ENCODE results near the gene UGT1A6.

The UGT1A6 gene

DNA sequence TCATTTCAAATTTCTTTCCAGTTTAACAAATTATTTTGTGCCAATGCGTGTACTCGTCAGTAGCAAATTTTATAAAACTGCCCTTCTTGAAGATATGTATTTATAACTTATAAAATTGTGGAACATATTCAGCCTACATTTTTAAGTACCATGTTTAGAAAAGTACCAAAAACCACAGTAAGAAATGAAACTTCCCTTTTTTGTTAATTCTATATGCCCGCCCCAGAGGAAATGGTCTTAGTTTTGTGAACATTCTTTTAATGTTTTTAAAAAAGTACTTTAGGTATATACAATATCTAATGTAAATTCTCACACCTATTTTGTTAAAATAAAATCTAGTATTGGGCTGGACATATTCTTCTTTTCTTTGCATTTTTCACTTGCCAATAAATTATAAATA is 19.8 kb upstream of the UGT1A6 start:
- Histone ChIP-seq H3K36me3 (ENCODE audit: control insufficient read depth, insufficient read depth, low read length) (no peaks in the 10 kb centered on the region), H3K4me1 (ENCODE audit: control insufficient read depth, insufficient read depth, low read length) (no peaks in the 10 kb centered on the region), H3K4me3 (ENCODE audit: low read length) (no peak overlapping the region), H3K27me3 (ENCODE audit: control insufficient read depth, insufficient read depth, low read length) (no peaks in the 10 kb centered on the region), H3K27ac (ENCODE audit: low read depth, low read length) (no peak overlapping the region), H3K9ac (ENCODE audit: low read length) (no peak overlapping the region)

DNA sequence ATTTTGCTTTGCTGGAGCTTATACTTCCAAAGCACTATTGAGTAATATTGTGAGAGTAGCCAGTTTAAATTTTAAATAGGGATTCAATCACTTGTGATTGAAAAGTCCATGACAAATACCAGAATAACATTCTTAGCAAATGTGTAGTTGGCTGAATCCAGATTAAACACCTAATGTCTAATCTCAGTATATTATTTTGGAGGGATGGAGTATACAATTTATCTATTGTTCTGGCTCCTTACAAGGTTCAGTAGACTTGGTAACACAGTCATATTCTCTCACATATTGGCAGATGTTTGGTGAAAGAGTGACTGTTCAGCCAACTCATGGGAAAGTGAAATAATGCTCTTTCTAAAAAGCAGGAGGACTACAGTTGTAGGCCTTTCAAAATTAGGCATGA is 18.8 kb upstream of the UGT1A6 start:
- H3K4me3 ChIP-seq (ENCODE audit: low read length) = no peak overlapping the region
- H3K27me3 ChIP-seq (ENCODE audit: control insufficient read depth, insufficient read depth, low read length) = no peaks in the 10 kb centered on the region
- no peak overlapping the region for H3K9ac ChIP-seq (ENCODE audit: low read length)
- H3K27ac ChIP-seq (ENCODE audit: low read depth, low read length) = no peak overlapping the region
- no peaks in the 10 kb centered on the region for H3K36me3 ChIP-seq (ENCODE audit: control insufficient read depth, insufficient read depth, low read length)
- H3K4me1 ChIP-seq (ENCODE audit: control insufficient read depth, insufficient read depth, low read length) = no peaks in the 10 kb centered on the region

DNA sequence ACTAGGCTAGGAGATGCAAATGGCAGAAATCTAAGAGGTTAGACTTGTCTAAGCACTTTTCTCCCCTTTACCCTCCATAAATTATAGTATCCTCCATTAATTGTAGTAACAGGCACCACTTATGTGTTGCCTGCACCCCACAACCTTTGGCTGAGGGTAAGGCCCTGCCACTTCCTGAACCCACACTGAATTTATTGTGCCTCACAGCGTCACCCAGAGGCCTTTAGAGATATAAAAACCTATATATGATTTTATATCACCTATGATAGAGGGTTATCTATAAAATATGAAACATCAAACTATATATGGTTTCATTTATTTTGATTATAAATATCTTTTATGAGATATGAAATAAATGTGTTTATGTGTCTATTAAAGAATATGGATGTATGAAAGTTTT is 18.4 kb upstream of the UGT1A6 start:
- H3K4me1 ChIP-seq (ENCODE audit: control insufficient read depth, insufficient read depth, low read length) = no peaks in the 10 kb centered on the region
- H3K27me3 ChIP-seq (ENCODE audit: control insufficient read depth, insufficient read depth, low read length) = no peaks in the 10 kb centered on the region
- no peak overlapping the region for H3K9ac ChIP-seq (ENCODE audit: low read length)
- H3K4me3 ChIP-seq (ENCODE audit: low read length) = no peak overlapping the region
- H3K27ac ChIP-seq (ENCODE audit: low read depth, low read length) = no peak overlapping the region
- no peaks in the 10 kb centered on the region for H3K36me3 ChIP-seq (ENCODE audit: control insufficient read depth, insufficient read depth, low read length)

DNA sequence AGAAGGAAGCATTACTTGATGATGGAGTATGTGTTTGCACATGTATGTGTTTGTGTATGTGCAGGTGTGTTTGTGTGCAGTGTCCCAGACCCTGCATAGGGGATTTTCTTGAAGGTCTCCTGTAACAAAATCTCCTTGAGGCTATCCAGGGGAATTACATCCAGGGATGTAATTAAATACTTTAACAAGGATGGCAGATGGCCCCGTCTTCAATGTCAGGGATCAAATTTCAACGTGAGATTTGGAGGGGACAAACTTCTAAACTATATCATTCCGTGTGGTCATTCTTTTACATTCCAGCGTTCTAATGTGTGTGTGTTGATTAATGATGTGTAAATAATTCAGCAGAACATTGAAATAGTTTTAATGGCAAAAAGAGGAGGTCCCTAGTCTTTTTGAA is 17.7 kb upstream of the UGT1A6 start:
- Histone ChIP-seq H3K4me3 (ENCODE audit: low read length) (no peak overlapping the region), H3K36me3 (ENCODE audit: control insufficient read depth, insufficient read depth, low read length) (no peaks in the 10 kb centered on the region), H3K9ac (ENCODE audit: low read length) (no peak overlapping the region), H3K27ac (ENCODE audit: low read depth, low read length) (no peak overlapping the region), H3K27me3 (ENCODE audit: control insufficient read depth, insufficient read depth, low read length) (no peaks in the 10 kb centered on the region), H3K4me1 (ENCODE audit: control insufficient read depth, insufficient read depth, low read length) (no peaks in the 10 kb centered on the region)

DNA sequence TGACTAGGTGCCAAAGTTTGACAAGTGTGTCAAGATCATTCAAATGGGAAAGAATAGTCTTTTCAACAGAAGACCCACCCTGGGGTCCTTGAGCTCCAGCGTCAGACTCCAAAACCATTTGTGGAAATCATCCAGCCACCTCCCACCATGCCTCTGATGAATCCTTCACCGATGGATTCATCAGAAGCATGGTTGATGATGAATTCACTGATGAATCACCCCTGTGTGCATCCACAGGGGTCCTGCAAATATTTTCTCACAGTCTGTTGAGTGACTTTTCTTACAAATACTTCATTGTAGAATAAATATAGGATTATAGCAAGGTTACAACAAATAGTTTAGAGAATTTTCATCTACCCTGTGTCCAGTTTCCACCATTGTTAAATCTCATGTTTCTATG is 16.6 kb upstream of the UGT1A6 start:
- Histone ChIP-seq H3K27me3 (ENCODE audit: control insufficient read depth, insufficient read depth, low read length) (no peaks in the 10 kb centered on the region), H3K4me3 (ENCODE audit: low read length) (no peak overlapping the region), H3K27ac (ENCODE audit: low read depth, low read length) (no peak overlapping the region), H3K4me1 (ENCODE audit: control insufficient read depth, insufficient read depth, low read length) (no peaks in the 10 kb centered on the region), H3K36me3 (ENCODE audit: control insufficient read depth, insufficient read depth, low read length) (no peaks in the 10 kb centered on the region), H3K9ac (ENCODE audit: low read length) (no peak overlapping the region)

DNA sequence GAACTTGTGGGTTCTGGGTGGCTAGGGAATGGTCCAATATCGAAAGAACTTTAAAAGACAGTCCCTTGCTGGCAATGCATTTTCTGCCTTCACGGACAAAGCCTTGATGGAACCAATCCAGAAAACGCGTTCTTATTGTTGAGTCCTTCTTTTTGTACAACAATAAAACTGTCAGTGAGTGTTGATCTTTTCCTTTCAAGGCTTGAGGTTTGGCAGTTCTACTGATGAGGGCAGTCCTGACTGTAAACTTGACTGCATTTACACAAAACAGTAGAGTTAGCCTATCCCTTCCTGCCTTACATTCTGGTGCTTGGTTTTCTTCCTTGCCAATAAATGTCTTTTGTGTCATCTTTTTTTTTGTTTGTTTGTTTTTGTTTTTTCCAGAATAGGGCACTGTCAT is 13.5 kb upstream of the UGT1A6 start:
- H3K4me3 ChIP-seq (ENCODE audit: low read length) = no peak overlapping the region
- no peak overlapping the region for H3K27ac ChIP-seq (ENCODE audit: low read depth, low read length)
- H3K27me3 ChIP-seq (ENCODE audit: control insufficient read depth, insufficient read depth, low read length) = no peaks in the 10 kb centered on the region
- no peaks in the 10 kb centered on the region for H3K36me3 ChIP-seq (ENCODE audit: control insufficient read depth, insufficient read depth, low read length)
- H3K9ac ChIP-seq (ENCODE audit: low read length) = no peak overlapping the region
- H3K4me1 ChIP-seq (ENCODE audit: control insufficient read depth, insufficient read depth, low read length) = no peaks in the 10 kb centered on the region

DNA sequence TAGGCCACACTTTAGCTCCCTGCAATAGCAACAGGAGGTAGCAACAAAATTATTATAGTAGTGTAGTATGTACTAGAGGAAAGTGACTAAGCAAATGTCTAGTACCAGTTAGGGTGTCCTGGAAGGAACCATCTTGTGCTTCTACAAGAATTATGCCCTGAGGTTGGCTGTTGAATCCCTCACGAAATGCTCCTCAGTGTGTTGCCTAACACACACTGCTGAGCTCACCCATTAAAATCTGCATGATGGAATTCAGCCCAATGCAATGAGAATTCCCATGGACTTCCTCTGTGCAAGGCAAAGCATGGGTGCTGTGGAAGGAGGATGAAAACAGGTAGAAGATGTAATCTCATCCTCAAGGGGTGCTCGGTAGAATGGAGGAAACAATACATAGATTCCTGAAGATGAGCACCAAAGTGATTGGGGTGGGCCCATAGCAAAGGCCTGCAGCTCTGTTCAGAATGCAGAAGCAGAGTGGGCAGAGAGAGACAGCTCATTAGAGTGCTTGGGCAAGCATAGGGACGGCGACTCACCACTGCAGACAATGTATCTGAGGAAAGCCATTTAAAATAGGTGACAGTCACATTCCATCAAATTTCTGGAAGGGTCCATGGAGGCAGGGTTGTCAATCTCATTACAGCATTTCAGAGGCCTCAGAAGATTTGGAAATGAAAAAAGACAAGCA is 12.2 kb upstream of the UGT1A6 start:
- no peak overlapping the region for H3K27ac ChIP-seq (ENCODE audit: low read depth, low read length)
- H3K36me3 ChIP-seq (ENCODE audit: control insufficient read depth, insufficient read depth, low read length) = no peaks in the 10 kb centered on the region
- no peaks in the 10 kb centered on the region for H3K27me3 ChIP-seq (ENCODE audit: control insufficient read depth, insufficient read depth, low read length)
- no peaks in the 10 kb centered on the region for H3K4me1 ChIP-seq (ENCODE audit: control insufficient read depth, insufficient read depth, low read length)
- H3K9ac ChIP-seq (ENCODE audit: low read length) = no peak overlapping the region
- no peak overlapping the region for H3K4me3 ChIP-seq (ENCODE audit: low read length)

DNA sequence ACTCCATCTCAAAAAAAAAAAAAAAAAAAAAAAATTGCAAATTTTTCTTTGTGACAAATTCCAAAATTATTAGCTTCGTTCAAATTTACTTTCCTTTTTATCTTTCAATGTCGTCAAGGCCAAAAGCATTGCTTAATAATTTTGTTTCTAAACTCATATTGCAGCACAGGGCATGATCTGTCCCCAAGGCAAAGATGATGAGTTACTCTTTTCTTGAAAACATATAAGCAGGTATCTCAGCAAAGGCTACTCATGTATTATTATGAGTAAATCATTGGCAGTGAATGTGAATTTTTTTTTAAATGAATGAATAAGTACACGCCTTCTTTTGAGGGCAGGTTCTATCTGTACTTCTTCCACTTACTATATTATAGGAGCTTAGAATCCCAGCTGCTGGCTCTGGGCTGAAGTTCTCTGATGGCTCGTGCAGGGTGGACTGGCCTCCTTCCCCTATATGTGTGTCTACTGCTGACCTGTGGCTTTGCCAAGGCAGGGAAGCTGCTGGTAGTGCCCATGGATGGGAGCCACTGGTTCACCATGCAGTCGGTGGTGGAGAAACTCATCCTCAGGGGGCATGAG is 11.1 kb upstream of the UGT1A6 start, which contains the start of gene UGT1A7:
UGT1A7 (plus strand) TSS at position 381 of the 579 bp plus-strand sequence; CDS start at position 418, 37 bp downstream.
- no peak within 1 kb of the TSS for H3K4me3 ChIP-seq (ENCODE audit: low read length)
- H3K36me3 ChIP-seq (ENCODE audit: control insufficient read depth, insufficient read depth, low read length) = no peaks in the 10 kb centered on the region
- H3K9ac ChIP-seq (ENCODE audit: low read length) = no peak within 1 kb of the TSS
- no peaks in the 10 kb centered on the region for H3K27me3 ChIP-seq (ENCODE audit: control insufficient read depth, insufficient read depth, low read length)
- H3K27ac ChIP-seq (ENCODE audit: low read depth, low read length) = no peak within 1 kb of the TSS
- H3K4me1 ChIP-seq (ENCODE audit: control insufficient read depth, insufficient read depth, low read length) = no peaks in the 10 kb centered on the region

DNA sequence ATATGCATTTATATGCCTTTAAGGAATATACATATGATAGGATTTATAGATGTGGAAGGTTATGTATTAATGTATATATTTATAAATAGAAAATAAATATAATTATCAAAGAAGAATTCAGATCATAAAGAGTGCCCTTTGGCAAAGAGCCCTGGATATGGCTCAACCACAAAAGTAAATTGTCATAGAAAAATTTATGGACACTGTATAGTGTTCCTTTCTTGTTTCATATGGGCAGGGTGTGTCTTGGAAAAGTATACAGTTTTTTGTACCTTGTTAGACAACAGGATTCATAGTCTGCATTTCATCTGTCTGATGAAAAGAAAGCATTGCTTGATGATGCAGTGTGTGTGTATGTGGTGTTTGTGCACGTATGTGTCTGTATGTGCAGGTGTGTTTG is 8.1 kb upstream of the UGT1A6 start:
- Histone ChIP-seq H3K4me1 (ENCODE audit: control insufficient read depth, insufficient read depth, low read length) (no peaks in the 10 kb centered on the region), H3K4me3 (ENCODE audit: low read length) (no peak overlapping the region), H3K9ac (ENCODE audit: low read length) (no peak overlapping the region), H3K27me3 (ENCODE audit: control insufficient read depth, insufficient read depth, low read length) (no peaks in the 10 kb centered on the region), H3K36me3 (ENCODE audit: control insufficient read depth, insufficient read depth, low read length) (no peaks in the 10 kb centered on the region), H3K27ac (ENCODE audit: low read depth, low read length) (no peak overlapping the region)

DNA sequence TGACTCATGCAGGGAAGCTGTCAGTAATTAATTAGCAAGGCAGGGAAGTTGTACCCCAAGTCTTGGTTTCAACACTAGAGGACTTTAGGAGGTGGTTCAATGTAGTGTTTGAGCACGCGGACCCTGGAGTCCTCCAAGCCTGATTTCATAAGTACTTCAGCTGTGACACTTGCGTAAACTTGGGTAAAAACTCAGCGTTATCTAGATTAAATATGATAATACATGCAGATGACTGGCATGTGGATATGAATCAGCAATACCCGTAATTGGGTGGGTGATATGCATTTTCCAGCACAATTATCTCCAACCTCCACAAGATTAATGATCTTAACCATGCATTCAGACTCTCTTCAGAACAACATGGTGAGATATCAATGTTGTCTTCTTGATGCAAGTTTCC is 5.8 kb upstream of the UGT1A6 start:
- Histone ChIP-seq H3K36me3 (ENCODE audit: control insufficient read depth, insufficient read depth, low read length) (no peaks in the 10 kb centered on the region), H3K4me1 (ENCODE audit: control insufficient read depth, insufficient read depth, low read length) (no peaks in the 10 kb centered on the region), H3K9ac (ENCODE audit: low read length) (no peak overlapping the region), H3K4me3 (ENCODE audit: low read length) (no peak overlapping the region), H3K27me3 (ENCODE audit: control insufficient read depth, insufficient read depth, low read length) (no peaks in the 10 kb centered on the region), H3K27ac (ENCODE audit: low read depth, low read length) (no peak overlapping the region)

DNA sequence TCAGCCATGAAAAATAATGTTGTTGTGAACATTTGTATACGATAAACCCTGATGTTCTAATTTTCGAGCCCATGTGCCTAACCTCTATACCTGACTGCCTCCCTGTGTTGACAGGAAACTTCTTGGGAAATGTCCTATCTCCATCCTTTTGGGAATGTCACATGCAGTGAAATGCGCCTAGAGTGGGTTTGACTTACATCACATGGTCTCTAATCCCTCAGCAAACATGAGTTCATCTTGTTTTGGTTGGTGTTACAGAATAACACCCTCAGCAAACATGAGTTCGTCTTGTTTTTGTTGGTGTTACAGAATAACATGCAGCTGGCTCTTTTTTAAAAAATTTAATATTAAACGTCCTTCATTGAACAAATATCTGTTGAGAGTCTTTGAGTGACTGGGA is 4.3 kb upstream of the UGT1A6 start:
- no peak overlapping the region for H3K4me3 ChIP-seq (ENCODE audit: low read length)
- H3K9ac ChIP-seq (ENCODE audit: low read length) = no peak overlapping the region
- no peaks in the 10 kb centered on the region for H3K27me3 ChIP-seq (ENCODE audit: control insufficient read depth, insufficient read depth, low read length)
- H3K4me1 ChIP-seq (ENCODE audit: control insufficient read depth, insufficient read depth, low read length) = no peaks in the 10 kb centered on the region
- H3K27ac ChIP-seq (ENCODE audit: low read depth, low read length) = no peak overlapping the region
- no peaks in the 10 kb centered on the region for H3K36me3 ChIP-seq (ENCODE audit: control insufficient read depth, insufficient read depth, low read length)

DNA sequence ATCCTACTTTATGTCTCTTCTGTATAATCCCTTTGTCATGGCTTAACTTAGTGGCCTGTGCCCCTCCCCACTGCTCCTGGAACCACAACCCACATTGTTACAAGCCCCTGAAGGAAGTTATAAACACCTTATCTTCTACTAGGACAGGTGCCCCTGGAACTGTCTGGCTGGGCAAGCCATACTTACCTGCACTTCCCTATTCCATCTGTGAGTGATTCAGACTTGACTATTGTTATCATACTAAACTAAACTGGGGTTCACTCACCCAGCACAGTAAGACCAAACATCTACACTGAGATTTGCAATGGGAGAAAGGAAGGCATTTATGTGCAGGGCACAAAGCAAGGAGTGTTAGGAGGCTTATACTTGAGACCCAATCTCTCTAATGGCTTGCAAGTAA is 3.7 kb upstream of the UGT1A6 start:
- Histone ChIP-seq H3K9ac (ENCODE audit: low read length) (no peak overlapping the region), H3K4me3 (ENCODE audit: low read length) (no peak overlapping the region), H3K36me3 (ENCODE audit: control insufficient read depth, insufficient read depth, low read length) (no peaks in the 10 kb centered on the region), H3K27ac (ENCODE audit: low read depth, low read length) (no peak overlapping the region), H3K27me3 (ENCODE audit: control insufficient read depth, insufficient read depth, low read length) (no peaks in the 10 kb centered on the region), H3K4me1 (ENCODE audit: control insufficient read depth, insufficient read depth, low read length) (no peaks in the 10 kb centered on the region)

DNA sequence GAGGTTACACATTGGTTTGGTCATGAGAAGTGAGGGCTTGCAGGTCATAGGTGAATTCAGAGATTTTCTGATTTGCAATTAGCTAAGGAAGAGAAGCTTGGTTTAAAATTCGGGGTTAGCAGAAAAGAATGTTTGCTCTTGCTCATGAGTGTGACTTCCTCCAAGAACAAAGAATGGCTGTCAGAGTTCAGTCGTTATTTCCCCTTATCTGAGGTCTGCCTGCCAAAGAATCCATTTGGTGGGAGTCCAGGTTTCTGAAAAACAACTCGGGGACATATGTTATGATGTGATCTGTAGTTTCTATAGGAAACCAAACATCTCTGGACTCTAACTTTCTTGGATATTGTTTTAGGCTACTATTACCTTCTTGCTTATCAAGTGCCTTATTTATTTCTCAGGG is 3.2 kb upstream of the UGT1A6 start:
- Histone ChIP-seq H3K27ac (ENCODE audit: low read depth, low read length) (no peak overlapping the region), H3K36me3 (ENCODE audit: control insufficient read depth, insufficient read depth, low read length) (no peaks in the 10 kb centered on the region), H3K9ac (ENCODE audit: low read length) (no peak overlapping the region), H3K27me3 (ENCODE audit: control insufficient read depth, insufficient read depth, low read length) (no peaks in the 10 kb centered on the region), H3K4me1 (ENCODE audit: control insufficient read depth, insufficient read depth, low read length) (no peaks in the 10 kb centered on the region), H3K4me3 (ENCODE audit: low read length) (no peak overlapping the region)

Measured in rectal smooth muscle tissue (tissue), 1 donor.